K562 (cell line): ENCODE measurements around the gene REPS1.

Source experiments
- CHD7 ChIP-seq: fragments of 200-600 bp; sonication (generic); IDR thresholded peaks from one replicate; pipeline ENCODE4 v1.6.1; 2012; ENCODE audit warnings: mild to moderate bottlenecking, low read depth, low read length, inconsistent platforms
- E2F5 ChIP-seq: sonication (generic); formaldehyde crosslinking; IDR thresholded peaks from 2 replicates; pipeline ENCODE4 v1.8.0; 2022; ENCODE audit warnings: mild to moderate bottlenecking, missing genetic modification reagents
- POLR2A ChIP-seq: fragments of 450-650 bp; conservative IDR thresholded peaks from 2 replicates; pipeline ENCODE4 v1.6.1; 2016
- SIN3A ChIP-seq, 2 experiments: fragments of 150-350 bp in 1 of 2; IDR thresholded peaks; 2 replicates each; pipeline ENCODE4 v1.6.1; 2011 to 2016; ENCODE audit warnings: borderline replicate concordance in 2 of 2, low read depth in 2 of 2, low read length in 2 of 2, mild to moderate bottlenecking in 2 of 2, moderate library complexity in 2 of 2; ENCODE audit not compliant: control insufficient read depth in 1 of 2
- SOX6 ChIP-seq: fragments of 450-650 bp; IDR thresholded peaks from 2 replicates; pipeline ENCODE4 v1.6.1; 2014; ENCODE audit warnings: mild to moderate bottlenecking
- TRIM24 ChIP-seq, 2 experiments: fragments of 450-650 bp; IDR thresholded peaks; 2 replicates each; pipeline ENCODE4 v1.6.1; 2016

GRCh38 chr6:138873191-138873590, 114.9 kb downstream of the REPS1 start:
- no peak for TF ChIP-seq CHD7
- TF ChIP-seq SIN3A (IDR thresholded peaks at IDR 0.05; ENCODE audit: borderline replicate concordance in 2 of 2, control insufficient read depth in 1 of 2, low read depth in 2 of 2, low read length in 2 of 2) = no peak
- no peak for TF ChIP-seq POLR2A
- TF ChIP-seq E2F5 (CRISPR knock-in tag) = no peak
- TF ChIP-seq SOX6 = no peak
- TF ChIP-seq TRIM24 (IDR thresholded peaks at IDR 0.05) = no peak
